Measurements from ENCODE around the gene ADAMTS2. TPM values are rescaled to one million over a fixed set of nuclear protein-coding genes. Genes with fewer than 3 reads are reported as not detected.

ADAMTS2 gene
- total RNA-seq, 2 experiments from 2014 or later, result not detected

GRCh38 chr5:179369530-179369884 lies 24.2 kb upstream of the ADAMTS2 start:
- ChIA-PET CTCF (no interaction called here), POLR2A (no interaction called here)
- Mint-ChIP-seq H3K9me3 (ENCODE audit: insufficient read depth) (no peaks in the 10 kb centered on the region), H3K36me3 (ENCODE audit: low read depth) (no peaks in the 10 kb centered on the region), H3K27me3 (ENCODE audit: low read depth) (no peaks in the 10 kb centered on the region), H3K27ac (no peak overlapping the region), H3K4me3 (no peak overlapping the region), H3K4me1 (ENCODE audit: low read depth) (no peaks in the 10 kb centered on the region)
- ATAC-seq (no peak), DNase-seq (no peak)

- CTCF ChIA-PET, result no interaction called here
- no peaks in the 10 kb centered on the region for H3K4me1 Mint-ChIP-seq (ENCODE audit: low read depth)
- ATAC-seq (no peak), DNase-seq (no peak)
- no peak overlapping the region for H3K4me3 Mint-ChIP-seq
- H3K9me3 Mint-ChIP-seq (ENCODE audit: insufficient read depth), result no peaks in the 10 kb centered on the region
- H3K27me3 Mint-ChIP-seq (ENCODE audit: low read depth), result no peaks in the 10 kb centered on the region
- POLR2A ChIA-PET, result no interaction called here
- H3K27ac Mint-ChIP-seq, result no peak overlapping the region
- no peaks in the 10 kb centered on the region for H3K36me3 Mint-ChIP-seq (ENCODE audit: low read depth)
Measured at GRCh38 chr5:179368806-179369529, 23.7 kb upstream of the ADAMTS2 start.

DNA sequence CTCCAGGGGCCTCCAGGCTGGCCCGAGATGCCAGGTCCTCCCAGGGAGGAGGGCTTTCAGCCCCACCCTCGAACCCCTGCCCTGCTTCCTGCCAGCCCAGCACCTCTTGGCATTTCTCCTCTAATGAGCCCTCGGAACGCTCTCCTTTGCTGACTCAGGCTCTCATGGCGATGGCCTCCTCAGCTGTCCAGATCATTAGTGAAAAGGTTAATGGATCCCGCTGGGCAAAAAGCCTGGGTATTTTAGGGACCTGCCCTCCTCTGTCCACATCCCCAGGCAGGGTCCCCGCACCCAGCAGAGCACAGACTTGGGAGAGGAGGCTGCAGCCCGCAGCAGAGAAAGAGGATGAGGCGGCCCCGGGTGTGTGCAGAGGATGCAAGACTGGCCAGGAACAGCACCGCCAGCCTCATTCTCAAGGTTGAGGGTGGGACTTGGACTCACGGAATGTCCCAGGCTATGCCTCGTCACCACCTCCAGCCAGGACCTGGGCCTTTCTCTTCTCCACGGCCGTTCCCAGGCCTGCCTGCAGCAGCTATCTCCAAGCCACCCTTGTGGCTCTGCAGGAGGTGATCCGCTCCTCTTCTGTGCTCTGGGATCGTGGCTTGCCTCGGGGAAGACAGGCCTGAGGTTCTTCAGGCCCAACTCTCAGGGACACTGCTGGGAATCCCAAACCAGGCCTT lies 23.0 kb upstream of the ADAMTS2 start:
- ATAC-seq (no peak), DNase-seq (no peak)
- H3K27me3 Mint-ChIP-seq (ENCODE audit: low read depth), result no peaks in the 10 kb centered on the region
- H3K36me3 Mint-ChIP-seq (ENCODE audit: low read depth), result no peaks in the 10 kb centered on the region
- H3K4me3 Mint-ChIP-seq, result no peak overlapping the region
- ChIA-PET POLR2A (no interaction called here), CTCF (no interaction called here)
- H3K4me1 Mint-ChIP-seq (ENCODE audit: low read depth), result no peaks in the 10 kb centered on the region
- no peaks in the 10 kb centered on the region for H3K9me3 Mint-ChIP-seq (ENCODE audit: insufficient read depth)
- no peak overlapping the region for H3K27ac Mint-ChIP-seq

DNA sequence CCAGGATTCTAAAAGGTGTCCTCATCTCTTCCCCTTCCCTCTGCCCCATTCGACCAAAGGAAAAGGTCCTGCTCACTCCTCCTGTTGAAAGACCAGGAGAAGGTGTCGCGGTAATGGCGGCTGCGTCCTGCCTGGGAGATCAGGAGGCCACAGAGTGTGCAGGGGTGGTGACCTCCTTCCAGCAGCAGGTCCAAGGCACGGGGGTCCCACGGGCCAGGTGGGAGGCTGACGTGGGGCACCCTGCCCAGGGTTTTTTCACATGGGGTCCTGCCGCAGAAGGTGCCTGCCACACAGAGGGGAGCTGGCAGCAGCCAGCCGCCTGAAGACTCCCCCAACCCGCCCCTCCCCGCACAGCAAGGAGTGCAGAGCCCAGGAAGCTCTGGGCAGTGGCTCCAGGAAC lies 22.2 kb upstream of the ADAMTS2 start:
- CTCF ChIA-PET, result no interaction called here
- H3K27me3 Mint-ChIP-seq (ENCODE audit: low read depth), result no peaks in the 10 kb centered on the region
- ATAC-seq, result no peak
- no peaks in the 10 kb centered on the region for H3K36me3 Mint-ChIP-seq (ENCODE audit: low read depth)
- no peaks in the 10 kb centered on the region for H3K4me1 Mint-ChIP-seq (ENCODE audit: low read depth)
- H3K4me3 Mint-ChIP-seq, result no peak overlapping the region
- no peaks in the 10 kb centered on the region for H3K9me3 Mint-ChIP-seq (ENCODE audit: insufficient read depth)
- H3K27ac Mint-ChIP-seq, result no peak overlapping the region
- POLR2A ChIA-PET, result no interaction called here
- no peak for DNase-seq

DNA sequence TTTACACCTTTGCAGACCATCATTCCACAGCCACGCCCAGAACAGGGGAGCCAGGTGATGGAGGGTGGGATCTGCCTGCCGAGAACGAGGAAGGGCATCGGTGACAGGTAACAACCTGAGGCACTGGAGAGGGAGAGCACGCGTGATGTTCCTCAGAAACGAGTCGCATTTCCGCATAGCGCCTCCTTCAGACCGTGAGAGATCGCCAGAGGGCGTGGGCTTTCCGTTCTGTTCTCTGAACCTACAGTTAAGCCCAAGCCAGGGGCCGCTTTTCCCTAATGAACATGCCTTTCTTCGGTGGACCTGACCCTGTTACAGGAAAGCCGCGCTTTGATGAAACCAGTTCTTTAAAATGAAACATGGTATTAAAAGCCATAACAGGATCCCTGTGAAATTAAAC lies 17.1 kb upstream of the ADAMTS2 start:
- POLR2A ChIA-PET, result no interaction called here

GRCh38 chr5:179361037-179361603 lies 15.9 kb upstream of the ADAMTS2 start:
- H3K4me1 Mint-ChIP-seq (ENCODE audit: low read depth), result no peaks in the 10 kb centered on the region
- no peaks in the 10 kb centered on the region for H3K36me3 Mint-ChIP-seq (ENCODE audit: low read depth)
- no peak overlapping the region for H3K4me3 Mint-ChIP-seq
- no peaks in the 10 kb centered on the region for H3K9me3 Mint-ChIP-seq (ENCODE audit: insufficient read depth)
- ChIA-PET POLR2A (no interaction called here), CTCF (no interaction called here)
- no peak for DNase-seq
- ATAC-seq, result no peak
- H3K27me3 Mint-ChIP-seq (ENCODE audit: low read depth), result no peaks in the 10 kb centered on the region
- H3K27ac Mint-ChIP-seq, result no peak overlapping the region

More for the DNA sequence above, 17.1 kb upstream of the ADAMTS2 start:
- H3K27ac Mint-ChIP-seq, result no peak overlapping the region
- H3K4me1 Mint-ChIP-seq (ENCODE audit: low read depth), result no peaks in the 10 kb centered on the region
- ATAC-seq (no peak), DNase-seq (no peak)
- CTCF ChIA-PET, result no interaction called here
- no peaks in the 10 kb centered on the region for H3K9me3 Mint-ChIP-seq (ENCODE audit: insufficient read depth)
- no peaks in the 10 kb centered on the region for H3K36me3 Mint-ChIP-seq (ENCODE audit: low read depth)
- no peaks in the 10 kb centered on the region for H3K27me3 Mint-ChIP-seq (ENCODE audit: low read depth)
- no peak overlapping the region for H3K4me3 Mint-ChIP-seq

DNA sequence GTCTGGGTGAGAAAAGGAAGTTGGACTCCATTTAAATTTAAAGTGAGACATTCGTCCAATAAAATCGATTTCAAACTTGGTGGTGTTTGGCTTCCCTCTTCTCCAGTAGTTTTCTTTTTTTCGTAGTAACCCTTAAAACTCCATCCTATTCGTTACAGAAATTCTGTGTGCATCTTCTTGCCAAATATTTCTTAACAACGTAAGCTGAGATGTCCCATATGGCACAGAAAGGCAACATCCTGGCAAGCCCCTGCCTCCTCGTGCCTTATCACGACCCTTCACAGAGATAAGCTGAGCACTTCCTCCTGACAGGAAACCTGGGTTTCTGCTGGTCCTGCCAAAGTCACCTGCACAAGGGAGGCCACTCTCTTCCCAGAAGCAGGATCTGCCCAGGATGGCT lies 11.8 kb upstream of the ADAMTS2 start:
- Mint-ChIP-seq H3K27me3 (ENCODE audit: low read depth) (peaks cover 1% of the 10 kb centered on the region), H3K27ac (no peak overlapping the region), H3K36me3 (ENCODE audit: low read depth) (no peaks in the 10 kb centered on the region), H3K4me1 (ENCODE audit: low read depth) (no peaks in the 10 kb centered on the region), H3K9me3 (ENCODE audit: insufficient read depth) (no peaks in the 10 kb centered on the region), H3K4me3 (no peak overlapping the region)
- CTCF ChIA-PET, result no interaction called here
- POLR2A ChIA-PET, result no interaction called here
- no peak for ATAC-seq
- DNase-seq, result no peak

DNA sequence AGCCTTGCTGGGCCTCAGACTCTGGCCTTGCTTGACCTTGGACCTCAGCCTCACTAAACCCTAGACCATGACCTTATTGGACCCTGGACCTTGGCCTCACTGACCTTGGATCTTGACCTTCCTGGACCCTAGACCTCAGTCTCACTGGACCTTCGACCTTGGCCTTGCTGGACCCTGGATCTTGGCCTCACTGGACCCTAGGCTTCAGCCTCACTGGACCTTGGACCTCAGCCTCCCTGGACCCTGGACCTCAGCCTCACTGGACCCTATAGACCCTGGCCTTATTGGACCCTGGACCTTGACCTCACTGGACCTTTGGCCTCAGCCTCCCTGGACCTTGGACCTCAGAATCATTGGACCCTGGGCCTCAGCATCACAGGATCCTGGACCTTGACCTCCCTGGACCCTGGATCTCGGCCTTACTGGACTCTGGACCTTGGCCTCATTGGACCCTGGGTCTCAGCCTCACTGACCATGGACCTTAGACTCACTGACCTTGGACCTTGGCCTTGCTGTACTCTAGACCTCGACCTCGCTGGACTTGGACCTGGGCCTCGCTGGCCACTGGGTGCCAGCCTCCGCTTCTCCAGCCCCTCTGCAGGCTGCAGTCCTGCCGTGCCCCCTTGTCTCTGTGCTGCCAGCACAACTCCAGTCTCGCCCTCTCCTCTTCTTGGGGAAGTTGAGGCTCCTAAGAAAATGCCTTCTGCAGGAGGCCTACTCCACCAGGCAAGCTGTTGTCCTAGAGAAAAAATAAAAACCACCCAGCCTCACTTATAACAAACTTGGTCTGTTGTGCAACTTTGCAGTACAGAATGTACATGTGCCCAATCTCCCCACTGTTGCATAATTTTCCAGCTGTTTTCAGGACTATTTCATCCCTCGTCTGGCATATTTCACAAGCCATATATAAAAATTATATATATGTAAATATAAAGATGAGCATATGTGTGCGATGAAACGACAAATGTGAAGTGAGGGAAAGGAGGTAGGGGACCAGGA lies 11.0 kb upstream of the ADAMTS2 start:
- H3K4me1 Mint-ChIP-seq (ENCODE audit: low read depth), result no peaks in the 10 kb centered on the region
- no peaks in the 10 kb centered on the region for H3K36me3 Mint-ChIP-seq (ENCODE audit: low read depth)
- H3K27ac Mint-ChIP-seq, result no peak overlapping the region
- ATAC-seq (no peak), DNase-seq (no peak)
- POLR2A ChIA-PET, result no interaction called here
- peaks cover 1% of the 10 kb centered on the region for H3K27me3 Mint-ChIP-seq (ENCODE audit: low read depth)
- H3K9me3 Mint-ChIP-seq (ENCODE audit: insufficient read depth), result no peaks in the 10 kb centered on the region
- no peak overlapping the region for H3K4me3 Mint-ChIP-seq
- CTCF ChIA-PET, result no interaction called here

DNA sequence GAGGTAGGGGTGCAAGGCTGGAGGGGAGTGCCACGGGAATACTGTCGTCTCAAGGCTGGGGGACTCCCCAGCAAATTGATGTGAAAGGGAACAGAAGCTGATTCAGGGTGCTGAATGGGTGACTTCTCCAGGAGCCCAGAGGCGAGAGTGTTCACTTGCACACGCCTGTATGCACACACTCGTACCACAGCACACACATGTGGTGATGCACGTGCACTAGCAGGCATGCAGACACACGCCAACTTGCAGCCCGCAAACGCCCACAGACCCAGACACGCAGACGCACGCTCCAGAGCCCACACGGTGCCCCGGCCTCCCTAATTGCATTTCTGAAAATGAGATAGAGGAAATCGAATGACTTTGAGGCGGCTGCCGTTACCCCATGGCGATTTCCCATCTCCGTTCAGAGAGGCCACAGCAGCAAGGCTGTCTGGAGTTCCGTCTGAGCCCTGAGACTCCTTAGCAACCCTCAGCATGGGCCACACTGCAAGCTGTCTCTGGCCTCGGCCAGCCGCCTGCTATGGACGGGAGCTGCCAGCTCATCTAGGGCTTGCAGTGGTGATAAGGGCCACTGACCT lies 9.1 kb upstream of the ADAMTS2 start:
- H3K4me1 Mint-ChIP-seq (ENCODE audit: low read depth), result no peaks in the 10 kb centered on the region
- peaks cover 1% of the 10 kb centered on the region for H3K27me3 Mint-ChIP-seq (ENCODE audit: low read depth)
- ChIA-PET CTCF (no interaction called here), POLR2A (no interaction called here)
- H3K36me3 Mint-ChIP-seq (ENCODE audit: low read depth), result no peaks in the 10 kb centered on the region
- no peak overlapping the region for H3K27ac Mint-ChIP-seq
- H3K4me3 Mint-ChIP-seq, result no peak overlapping the region
- ATAC-seq (no peak), DNase-seq (no peak)
- no peaks in the 10 kb centered on the region for H3K9me3 Mint-ChIP-seq (ENCODE audit: insufficient read depth)

DNA sequence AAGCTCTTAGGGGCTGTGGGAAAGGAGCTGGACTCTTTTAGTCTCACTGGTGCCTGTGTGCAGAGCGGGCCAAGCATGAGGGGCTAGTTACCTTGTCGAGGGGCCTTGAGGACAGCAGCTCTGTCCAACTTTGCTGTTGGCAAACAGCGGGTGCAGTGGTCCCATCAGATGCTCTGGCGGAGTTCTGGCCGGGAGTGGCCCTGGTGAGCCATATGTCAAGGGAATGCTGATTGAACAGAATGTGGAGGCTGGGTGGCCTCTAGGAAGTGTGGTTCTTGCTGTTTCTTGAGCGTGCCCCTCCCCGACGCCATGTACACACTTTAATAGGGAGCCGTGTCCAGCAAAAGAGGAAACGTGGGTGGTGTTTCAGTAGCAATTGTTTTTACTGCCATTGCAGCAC lies 3.6 kb upstream of the ADAMTS2 start:
- H3K4me3 Mint-ChIP-seq, result no peak overlapping the region
- ATAC-seq, result no peak
- H3K9me3 Mint-ChIP-seq (ENCODE audit: insufficient read depth), result no peaks in the 10 kb centered on the region
- peaks cover 32% of the 10 kb centered on the region for H3K27me3 Mint-ChIP-seq (ENCODE audit: low read depth)
- ChIA-PET CTCF (no interaction called here), POLR2A (no interaction called here)
- no peaks in the 10 kb centered on the region for H3K4me1 Mint-ChIP-seq (ENCODE audit: low read depth)
- H3K36me3 Mint-ChIP-seq (ENCODE audit: low read depth), result no peaks in the 10 kb centered on the region
- H3K27ac Mint-ChIP-seq, result no peak overlapping the region
- no peak for DNase-seq

DNA sequence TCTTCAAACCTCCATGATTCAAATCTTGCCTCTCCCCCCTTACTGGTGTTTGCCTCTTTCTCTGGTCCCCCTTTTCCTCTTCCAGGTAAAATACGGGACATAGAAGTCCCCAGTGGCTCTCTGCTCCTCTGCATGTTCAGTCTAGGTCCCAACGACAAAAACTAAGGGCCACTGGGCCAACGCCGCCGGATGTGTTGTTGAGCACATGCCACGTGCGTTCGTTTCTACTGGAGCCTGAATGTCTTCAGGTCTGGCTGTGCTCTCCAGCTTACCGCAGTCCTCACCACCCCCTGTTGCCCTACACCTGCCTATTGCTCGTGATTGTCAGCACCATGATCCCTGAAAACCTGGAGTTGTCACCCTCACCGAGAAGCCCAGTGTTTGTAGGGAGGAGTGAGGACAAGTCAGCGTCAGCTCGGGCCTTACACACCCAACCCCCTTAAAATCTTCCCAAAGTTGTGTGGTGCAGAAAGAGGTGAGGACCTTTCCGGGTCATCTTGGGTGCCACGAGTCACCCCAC lies 2.8 kb upstream of the ADAMTS2 start:
- H3K4me3 Mint-ChIP-seq, result no peak overlapping the region
- peaks cover 2% of the 10 kb centered on the region for H3K36me3 Mint-ChIP-seq (ENCODE audit: low read depth)
- no peaks in the 10 kb centered on the region for H3K9me3 Mint-ChIP-seq (ENCODE audit: insufficient read depth)
- no peak overlapping the region for H3K27ac Mint-ChIP-seq
- peaks cover 38% of the 10 kb centered on the region for H3K27me3 Mint-ChIP-seq (ENCODE audit: low read depth)
- POLR2A ChIA-PET, result no interaction called here
- DNase-seq, result no peak
- CTCF ChIA-PET, result no interaction called here
- H3K4me1 Mint-ChIP-seq (ENCODE audit: low read depth), result peaks cover 2% of the 10 kb centered on the region
- no peak for ATAC-seq

Measured in activated CD8-positive, alpha-beta T cell treated with anti-CD3 and anti-CD28 coated beads, Interleukin-2, amount 10 ng/mL, durations not matched to agents 7 days and 5 days (primary cell).